Activated naive CD4-positive, alpha-beta T cell treated with anti-CD3 and anti-CD28 coated beads for 36 hours (primary cell): Measurements from ENCODE around the gene OR2AE1. TPM values are rescaled to one million over a fixed set of nuclear protein-coding genes. Genes with fewer than 3 reads are reported as not detected.

Experiments used
- CTCF ChIA-PET: fragments of 350-600 bp; sonication (Branson Sonifier 250); formaldehyde crosslinking; loops from one replicate; lab custom pipeline; 2021; ENCODE audit warnings: antibody characterized with exemption; lab: Charles Lee
- DNase-seq: peaks from one replicate; pipeline ENCODE4 v3.0.0-alpha.2; 2020
- H3K27ac Mint-ChIP-seq: one replicate; pipeline ENCODE4 v1.8.0; 2021; ENCODE audit warnings: mild to moderate bottlenecking, mixed read lengths
- H3K27me3 Mint-ChIP-seq: one replicate; pipeline ENCODE4 v1.8.0; 2021; ENCODE audit warnings: low read depth, mixed read lengths
- H3K36me3 Mint-ChIP-seq: one replicate; pipeline ENCODE4 v1.8.0; 2021; ENCODE audit warnings: low read depth, mixed read lengths
- H3K4me1 Mint-ChIP-seq: one replicate; pipeline ENCODE4 v1.8.0; 2021; ENCODE audit warnings: low read depth, mixed read lengths
- H3K4me3 Mint-ChIP-seq: one replicate; pipeline ENCODE4 v1.8.0; 2021; ENCODE audit warnings: mild to moderate bottlenecking, moderate library complexity, mixed read lengths
- H3K9me3 Mint-ChIP-seq: one replicate; pipeline ENCODE4 v1.8.0; 2021; ENCODE audit warnings: mixed read lengths
- intact Hi-C: fragments of 100-400 bp; cut with micrococcal nuclease; formaldehyde crosslinking; loops from one replicate; pipeline ENCODE4 v1.15.1; 2023
- total RNA-seq, 2 experiments: library from RNA; stranded (reverse); gene quantifications; one replicate each; pipeline ENCODE4 v1.2.3, GENCODE V29; 2021

OR2AE1 gene
- total RNA-seq, 2 experiments from 2014 or later, result not detected

GRCh38 chr7:99829524-99830160, 47.2 kb downstream of the OR2AE1 start:
- no peaks in the 10 kb centered on the region for H3K9me3 Mint-ChIP-seq
- no peaks in the 10 kb centered on the region for H3K36me3 Mint-ChIP-seq
- H3K27me3 Mint-ChIP-seq, result no peaks in the 10 kb centered on the region
- no peak for DNase-seq
- no peak overlapping the region for H3K27ac Mint-ChIP-seq
- intact Hi-C loops, result no loop called here
- CTCF ChIA-PET, result no interaction called here
- no peaks in the 10 kb centered on the region for H3K4me1 Mint-ChIP-seq
- H3K4me3 Mint-ChIP-seq, result no peak overlapping the region

- DNase-seq, result no peak
- no peaks in the 10 kb centered on the region for H3K9me3 Mint-ChIP-seq
- no peaks in the 10 kb centered on the region for H3K36me3 Mint-ChIP-seq
- CTCF ChIA-PET, result no interaction called here
- no peaks in the 10 kb centered on the region for H3K4me1 Mint-ChIP-seq
- no peaks in the 10 kb centered on the region for H3K27me3 Mint-ChIP-seq
- no peak overlapping the region for H3K4me3 Mint-ChIP-seq
- H3K27ac Mint-ChIP-seq, result no peak overlapping the region
- intact Hi-C loops, result no loop called here
Observed at GRCh38 chr7:99828811-99829210, 48.0 kb downstream of the OR2AE1 start.

GRCh38 chr7:99827040-99827778, 49.6 kb downstream of the OR2AE1 start:
- no peaks in the 10 kb centered on the region for H3K27me3 Mint-ChIP-seq
- no peaks in the 10 kb centered on the region for H3K36me3 Mint-ChIP-seq
- H3K27ac Mint-ChIP-seq, result no peak overlapping the region
- H3K9me3 Mint-ChIP-seq, result no peaks in the 10 kb centered on the region
- H3K4me1 Mint-ChIP-seq, result no peaks in the 10 kb centered on the region
- CTCF ChIA-PET, result no interaction called here
- no peak overlapping the region for H3K4me3 Mint-ChIP-seq
- DNase-seq, result no peak
- intact Hi-C loops, result no loop called here

Other genes starting within 250 kb of the OR2AE1 start
- under 1 TPM; 0.86 TPM for gene CYP3A5, start 197.0 kb downstream of the OR2AE1 start, total RNA-seq
- gene CYP3A7, start 141.8 kb downstream of the OR2AE1 start, total RNA-seq, result not detected
- gene CYP3A4, start 92.8 kb downstream of the OR2AE1 start, total RNA-seq, result not detected
- not detected for gene CYP3A43, start 49.0 kb downstream of the OR2AE1 start, total RNA-seq
- gene TRIM4, start 42.5 kb upstream of the OR2AE1 start, total RNA-seq, result 10 to 100 TPM; 25.7 to 25.8 TPM
- gene GJC3, start 52.6 kb upstream of the OR2AE1 start, total RNA-seq, result 1 to 10 TPM in 1 of 2 experiments, under 1 TPM in 1; 0.62 to 1.1 TPM
- not detected for gene AZGP1, start 99.0 kb upstream of the OR2AE1 start, total RNA-seq
- gene ZKSCAN1, start 138.6 kb upstream of the OR2AE1 start, total RNA-seq, result 10 to 100 TPM; 64.4 to 67.9 TPM
- 1 to 10 TPM; 6.2 to 6.4 TPM for gene ZSCAN21, start 172.7 kb upstream of the OR2AE1 start, total RNA-seq
- 10 to 100 TPM; 13.1 to 14.0 TPM for gene ZNF3, start 204.7 kb upstream of the OR2AE1 start, total RNA-seq
- 10 to 100 TPM; 97.1 to 97.8 TPM for gene COPS6, start 211.9 kb upstream of the OR2AE1 start, total RNA-seq
- 100 to 1,000 TPM; 390 to 395 TPM for gene MCM7, start 224.4 kb upstream of the OR2AE1 start, total RNA-seq
- gene AP4M1, start 224.6 kb upstream of the OR2AE1 start, total RNA-seq, result 10 to 100 TPM; 12.6 to 12.7 TPM
- gene TAF6, start 242.3 kb upstream of the OR2AE1 start, total RNA-seq, result 10 to 100 TPM; 48.9 to 53.5 TPM
- gene CNPY4, start 242.6 kb upstream of the OR2AE1 start, total RNA-seq, result 1 to 10 TPM; 7.2 to 8.7 TPM
- gene MBLAC1, start 249.9 kb upstream of the OR2AE1 start, total RNA-seq, result 1 to 10 TPM; 2.3 to 2.9 TPM